OCI-LY3 (cell line): ENCODE results near the gene ARL13B.

Source experiments
- EZH2phosphoT487 ChIP-seq: fragments of 200-600 bp; shearing (Covaris generic); IDR thresholded peaks from 2 replicates; pipeline ENCODE4 v1.6.1; 2018; ENCODE audit warnings: antibody characterized with exemption, mixed run types, low read depth
- TF ChIP-seq, protein P1 (sequence below): fragments of 200-600, 300-600 bp; sonication (generic); IDR thresholded peaks from 2 replicates; pipeline ENCODE4 v1.5.1; 2014; ENCODE audit warnings: antibody characterized with exemption, low read length, low read depth

DNA sequence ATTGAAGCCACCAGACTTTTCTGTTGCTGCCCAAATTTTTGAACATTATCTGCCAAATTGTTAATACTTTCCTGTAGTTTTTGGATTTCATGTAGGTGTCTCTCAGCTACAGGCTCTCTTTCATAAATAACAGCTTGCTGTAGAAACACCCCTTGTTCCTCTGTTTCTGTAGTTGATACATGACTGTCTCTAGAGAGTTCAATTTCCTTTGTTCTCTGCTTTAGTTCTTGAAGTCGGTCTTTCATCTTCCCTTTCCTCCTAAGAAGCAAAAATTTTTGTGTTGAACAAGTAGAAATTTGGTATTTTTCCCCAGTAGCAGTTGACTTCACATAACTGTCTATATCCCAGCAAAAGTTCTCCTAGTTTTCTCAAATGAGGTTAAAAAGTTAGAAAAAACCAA is 35.1 kb downstream of the ARL13B start:
- TF ChIP-seq, protein P1, sequence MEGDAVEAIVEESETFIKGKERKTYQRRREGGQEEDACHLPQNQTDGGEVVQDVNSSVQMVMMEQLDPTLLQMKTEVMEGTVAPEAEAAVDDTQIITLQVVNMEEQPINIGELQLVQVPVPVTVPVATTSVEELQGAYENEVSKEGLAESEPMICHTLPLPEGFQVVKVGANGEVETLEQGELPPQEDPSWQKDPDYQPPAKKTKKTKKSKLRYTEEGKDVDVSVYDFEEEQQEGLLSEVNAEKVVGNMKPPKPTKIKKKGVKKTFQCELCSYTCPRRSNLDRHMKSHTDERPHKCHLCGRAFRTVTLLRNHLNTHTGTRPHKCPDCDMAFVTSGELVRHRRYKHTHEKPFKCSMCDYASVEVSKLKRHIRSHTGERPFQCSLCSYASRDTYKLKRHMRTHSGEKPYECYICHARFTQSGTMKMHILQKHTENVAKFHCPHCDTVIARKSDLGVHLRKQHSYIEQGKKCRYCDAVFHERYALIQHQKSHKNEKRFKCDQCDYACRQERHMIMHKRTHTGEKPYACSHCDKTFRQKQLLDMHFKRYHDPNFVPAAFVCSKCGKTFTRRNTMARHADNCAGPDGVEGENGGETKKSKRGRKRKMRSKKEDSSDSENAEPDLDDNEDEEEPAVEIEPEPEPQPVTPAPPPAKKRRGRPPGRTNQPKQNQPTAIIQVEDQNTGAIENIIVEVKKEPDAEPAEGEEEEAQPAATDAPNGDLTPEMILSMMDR = no peak
- no peak for TF ChIP-seq EZH2phosphoT487
